Activated CD8-positive, alpha-beta memory T cell treated with anti-CD3 and anti-CD28 coated beads, Interleukin-2, amount 50 U/mL, for 4 hours (primary cell): ENCODE results near the gene SCAPER.
"Not testable (repeated sequence)": the region's sequence is repeated elsewhere in the genome, so short reads cannot be mapped to it uniquely, and the experiment has no call there.

Experiments
- DNase-seq: peaks from one replicate; pipeline ENCODE4 v3.0.0-alpha.2; 2020

The SCAPER gene

DNA sequence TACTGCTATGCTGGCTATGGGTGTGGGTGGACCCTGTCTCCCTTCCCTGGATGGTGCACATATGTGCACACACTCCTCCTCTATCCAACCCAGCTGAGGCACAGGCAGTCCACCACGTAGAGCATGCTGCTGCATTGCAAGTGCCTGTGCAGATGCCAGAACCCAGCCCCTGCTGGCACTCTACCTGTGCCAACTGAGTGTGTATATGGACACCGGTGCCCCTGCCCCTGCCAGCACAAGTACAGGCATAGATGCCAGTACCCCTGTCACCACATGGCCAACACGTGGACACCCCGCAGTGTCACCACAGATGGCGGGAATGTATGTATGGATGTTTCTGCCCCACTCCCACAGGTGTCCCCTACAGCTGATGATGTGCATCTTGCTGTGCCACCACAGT, 352.0 kb downstream of the SCAPER start:
- no peak for DNase-seq

DNA sequence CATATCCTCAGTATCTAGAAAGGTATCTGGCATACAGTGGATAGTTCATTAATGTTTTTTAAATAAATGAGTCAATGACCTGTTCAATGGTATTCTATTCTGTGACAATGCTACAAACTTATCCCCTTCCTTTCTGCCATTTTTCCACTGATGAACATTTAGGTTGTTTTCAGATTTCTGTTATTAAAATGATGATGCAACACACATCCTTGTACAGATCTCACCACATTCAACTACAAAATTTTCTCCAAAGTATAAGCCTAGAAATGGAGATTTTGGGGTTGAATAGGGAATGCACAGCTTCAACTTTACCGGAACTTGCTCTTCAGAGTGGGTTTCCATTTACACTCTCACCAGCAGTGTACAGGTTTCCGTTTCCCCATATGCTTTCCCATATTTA, 358.3 kb downstream of the SCAPER start:
- DNase-seq, result no peak

DNA sequence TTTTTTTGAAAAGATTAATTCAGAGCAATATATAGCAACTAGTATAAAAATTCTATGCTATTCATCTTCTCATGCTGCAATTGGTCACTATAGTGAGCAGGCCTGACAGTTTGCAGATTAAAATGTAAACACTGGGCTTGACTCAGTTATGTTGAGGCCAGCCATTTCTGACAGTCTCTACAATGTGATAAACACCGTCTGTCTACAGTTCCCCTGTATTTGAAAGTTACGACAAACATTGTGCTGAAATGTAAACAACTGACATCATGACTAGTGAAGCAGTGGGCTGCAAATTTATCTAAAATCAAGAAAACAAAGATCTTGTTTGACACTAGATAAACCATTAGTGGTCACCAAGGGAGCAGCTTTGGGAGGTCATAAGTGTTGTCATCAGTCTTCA, 371.1 kb downstream of the SCAPER start:
- no peak for DNase-seq

DNA sequence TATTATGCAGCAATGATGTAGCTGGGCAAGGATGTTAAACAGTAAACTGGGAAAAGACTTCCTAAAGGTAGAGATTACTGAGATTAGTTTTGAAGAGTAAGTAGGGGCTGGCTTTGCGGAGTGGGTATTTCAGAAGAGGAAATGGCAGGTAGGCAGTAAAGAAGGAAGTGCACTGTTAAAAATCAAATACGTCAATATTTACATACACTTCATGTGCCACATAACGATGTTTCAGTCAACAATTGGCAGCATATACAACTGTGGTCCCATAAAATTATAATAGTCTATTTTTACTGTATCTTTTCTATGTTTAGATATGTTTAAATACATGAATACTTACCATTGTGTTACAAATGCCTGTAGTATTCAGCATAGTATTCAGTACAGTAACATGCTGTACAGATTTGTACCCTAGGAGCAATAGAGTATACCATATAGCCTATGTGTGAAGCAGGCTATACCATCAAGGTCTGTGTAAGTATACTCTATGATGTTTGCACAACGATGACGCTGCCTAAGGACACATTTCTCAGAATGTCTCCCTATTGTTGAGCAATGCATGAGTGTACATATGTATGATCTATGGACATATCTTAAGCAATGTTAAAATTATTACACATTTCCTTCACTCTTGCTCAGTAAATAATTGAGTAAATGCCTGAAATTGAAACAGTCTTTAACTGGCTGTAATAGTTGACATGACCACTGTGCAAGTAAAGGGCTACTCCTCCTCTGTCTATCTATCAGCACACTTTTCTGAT, 371.9 kb downstream of the SCAPER start:
- DNase-seq, result no peak

DNA sequence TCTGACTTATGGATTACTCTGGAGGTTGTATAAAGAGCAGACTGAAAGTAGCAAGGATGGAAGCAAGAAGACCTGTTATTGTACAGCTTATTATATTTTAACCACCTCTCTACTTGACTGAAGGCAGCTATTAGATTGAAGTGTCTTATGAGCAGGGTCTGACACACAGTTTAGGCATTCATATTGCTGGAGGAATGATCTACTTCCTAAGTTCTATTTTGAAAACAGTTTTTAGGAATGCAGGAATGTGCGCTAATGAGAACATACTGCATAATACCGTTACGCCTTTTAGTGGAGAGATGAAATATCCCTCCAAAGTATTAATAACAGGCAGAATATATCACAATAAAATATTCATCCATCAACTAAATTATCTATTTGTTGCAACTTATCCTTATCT, 375.2 kb downstream of the SCAPER start:
- no peak for DNase-seq

DNA sequence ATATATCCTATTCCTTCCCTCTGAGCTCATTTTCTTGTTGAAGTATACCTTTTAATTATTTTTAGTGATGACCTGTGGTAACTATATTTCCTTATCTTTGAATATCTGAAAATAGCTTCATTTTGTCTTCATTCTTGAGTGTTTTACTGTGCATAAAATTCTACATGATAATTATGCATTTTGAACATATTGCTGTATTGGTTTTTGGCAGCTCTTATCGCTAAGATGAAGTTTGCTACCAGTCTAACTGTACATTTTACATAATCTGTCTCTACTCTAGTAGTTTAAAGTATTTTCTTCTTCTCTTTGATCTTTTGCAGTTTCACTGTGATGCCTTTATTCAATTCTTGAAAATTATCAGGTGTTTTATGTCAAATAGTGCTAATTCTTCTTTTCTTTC, 379.0 kb downstream of the SCAPER start:
- no peak for DNase-seq

DNA sequence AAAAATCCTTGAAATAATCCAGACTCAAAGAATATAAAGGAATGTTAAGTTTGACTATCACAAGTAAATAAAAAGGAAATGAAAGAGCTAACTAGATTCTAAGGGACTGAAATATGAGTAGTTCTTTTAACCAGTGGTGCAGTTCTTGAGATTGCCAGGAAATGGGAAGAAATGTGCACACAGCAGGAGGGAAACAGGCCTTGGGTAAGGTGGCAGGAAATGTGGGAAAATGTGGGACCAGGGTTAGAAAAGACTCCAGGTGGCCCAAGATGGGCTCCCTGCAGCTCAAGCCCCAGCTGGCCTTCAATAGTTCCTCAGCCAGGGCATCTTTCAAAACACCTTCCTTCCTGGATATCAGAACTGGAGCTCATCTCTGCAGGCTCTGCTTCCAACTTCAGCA, 387.2 kb downstream of the SCAPER start:
- no peak for DNase-seq

DNA sequence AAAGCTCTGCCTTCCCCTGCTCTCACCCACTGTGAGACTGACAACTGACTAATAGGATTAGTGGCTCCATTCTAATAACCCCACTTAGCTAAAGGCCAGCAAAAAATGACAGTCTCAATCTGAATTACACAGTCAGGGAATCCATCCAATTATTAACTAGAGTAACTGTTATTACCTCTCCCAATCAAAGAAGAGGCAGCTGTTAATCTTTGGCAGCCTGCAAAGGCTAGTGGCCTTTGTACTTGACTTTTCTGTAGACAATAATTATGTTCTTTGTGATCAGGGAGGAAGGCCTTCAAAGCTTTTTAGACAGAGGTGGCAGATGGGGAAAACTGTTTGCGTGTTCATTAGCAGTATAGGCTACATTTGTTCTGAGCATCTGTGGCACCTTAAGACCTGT, 390.9 kb downstream of the SCAPER start:
- no peak for DNase-seq

DNA sequence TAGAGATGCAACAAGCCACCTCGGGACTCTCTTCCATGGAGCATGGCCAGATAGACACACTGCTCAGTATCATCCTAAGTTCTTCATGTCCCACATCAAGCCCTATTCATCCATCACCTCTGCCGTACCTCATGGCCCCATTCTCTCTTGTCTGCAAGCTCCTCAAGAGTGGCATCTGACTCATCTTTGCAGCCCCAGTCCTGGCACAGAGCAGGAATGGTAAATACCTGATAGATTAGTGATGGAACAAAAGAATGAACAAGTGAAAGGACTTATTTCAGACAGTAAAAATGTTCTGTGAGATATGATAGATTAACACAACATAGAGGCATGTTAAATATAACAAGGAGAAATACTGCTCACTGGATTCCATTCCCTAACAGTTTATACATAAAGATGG, 392.2 kb downstream of the SCAPER start:
- DNase-seq, result no peak

DNA sequence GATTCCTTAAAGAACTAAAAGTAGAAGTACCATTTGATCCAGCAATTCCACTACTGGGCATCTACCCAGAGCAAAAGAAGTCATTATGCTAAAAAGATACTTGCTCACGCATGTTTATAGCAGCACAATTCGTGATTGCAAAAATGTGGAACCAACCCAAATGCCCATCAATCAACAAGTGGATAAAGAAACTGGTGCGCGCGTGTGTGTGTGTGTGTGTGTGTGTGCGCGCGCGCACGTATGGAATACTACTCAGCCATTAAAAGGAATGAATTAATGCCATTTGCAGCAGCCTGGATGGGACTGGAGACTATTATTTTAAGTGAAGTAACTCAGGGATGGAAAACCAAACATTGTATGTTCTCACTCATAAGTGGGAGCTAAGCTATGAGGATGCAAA, 394.5 kb downstream of the SCAPER start:
- DNase-seq, result not testable (repeated sequence)

DNA sequence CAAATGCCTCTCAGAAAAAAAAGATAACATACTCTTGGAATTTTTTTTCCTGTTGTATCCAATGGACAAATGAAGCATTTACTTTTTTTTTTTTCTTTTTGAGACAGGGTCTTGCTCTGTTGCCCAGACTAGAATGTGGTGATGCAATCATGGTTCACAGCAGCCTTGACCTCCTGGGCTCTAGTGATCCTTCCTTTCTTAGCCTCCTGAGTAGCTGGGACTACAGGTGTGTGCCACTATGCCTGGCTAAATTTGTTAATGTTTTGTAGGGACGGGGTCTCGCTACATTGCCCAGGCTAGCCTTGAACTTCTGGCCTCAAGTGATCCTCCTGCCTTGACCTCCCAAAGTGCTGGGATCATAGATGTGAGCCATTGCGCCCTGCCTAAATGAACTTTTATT, 401.3 kb downstream of the SCAPER start:
- DNase-seq, result no peak

DNA sequence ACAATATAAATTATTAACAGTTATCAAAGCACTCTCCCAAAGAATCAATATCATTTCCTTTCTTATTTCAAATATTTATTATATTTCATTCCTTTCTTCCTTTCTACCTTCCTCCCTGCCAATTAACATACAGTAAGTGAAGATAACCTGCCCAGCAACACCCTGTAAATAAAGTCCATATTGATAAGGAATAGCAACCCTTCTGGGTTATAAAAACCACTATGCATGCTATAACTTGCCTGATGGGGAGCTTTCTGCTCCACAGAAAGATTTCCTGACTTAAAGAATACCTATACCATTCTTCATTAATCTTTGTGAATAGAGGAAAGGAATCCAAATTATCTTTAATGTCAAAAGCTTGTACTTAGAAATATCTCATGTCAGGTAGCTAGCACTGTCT, 402.0 kb downstream of the SCAPER start:
- no peak for DNase-seq

DNA sequence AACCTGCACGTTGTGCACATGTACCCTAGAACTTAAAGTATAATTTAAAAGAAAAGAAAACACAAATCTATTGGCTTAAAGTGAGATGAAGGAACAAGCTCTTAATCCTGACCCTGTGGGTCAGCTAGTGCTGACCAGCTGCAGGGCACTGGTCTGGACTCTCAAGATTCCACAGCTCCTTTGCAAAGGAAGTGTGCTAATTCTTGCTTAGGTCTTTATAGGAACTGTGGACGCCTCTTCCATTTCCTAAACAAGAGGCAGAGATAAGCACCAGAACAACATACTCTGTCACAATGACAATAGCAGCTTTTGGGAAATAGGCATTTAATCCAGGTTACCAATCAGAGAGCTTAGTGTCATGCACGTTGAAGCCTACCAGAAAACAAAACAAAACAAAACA, 402.5 kb downstream of the SCAPER start:
- DNase-seq, result no peak

DNA sequence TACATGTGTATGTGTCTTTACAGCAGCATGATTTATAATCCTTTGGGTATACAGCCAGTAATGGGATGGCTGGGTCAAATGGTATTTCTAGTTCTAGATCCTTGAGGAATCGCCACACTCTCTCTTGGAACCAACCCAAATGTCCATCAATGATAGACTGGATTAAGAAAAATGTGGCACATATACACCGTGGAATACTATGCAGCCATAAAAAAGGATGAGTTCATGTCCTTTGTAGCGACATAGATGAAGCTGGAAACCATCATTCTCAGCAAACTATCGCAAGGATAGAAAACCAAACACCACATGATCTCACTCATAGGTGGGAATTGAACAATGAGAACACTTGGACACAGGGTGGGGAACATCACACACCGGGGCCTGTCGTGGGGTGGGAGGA, 403.0 kb downstream of the SCAPER start:
- DNase-seq, result not testable (repeated sequence)

DNA sequence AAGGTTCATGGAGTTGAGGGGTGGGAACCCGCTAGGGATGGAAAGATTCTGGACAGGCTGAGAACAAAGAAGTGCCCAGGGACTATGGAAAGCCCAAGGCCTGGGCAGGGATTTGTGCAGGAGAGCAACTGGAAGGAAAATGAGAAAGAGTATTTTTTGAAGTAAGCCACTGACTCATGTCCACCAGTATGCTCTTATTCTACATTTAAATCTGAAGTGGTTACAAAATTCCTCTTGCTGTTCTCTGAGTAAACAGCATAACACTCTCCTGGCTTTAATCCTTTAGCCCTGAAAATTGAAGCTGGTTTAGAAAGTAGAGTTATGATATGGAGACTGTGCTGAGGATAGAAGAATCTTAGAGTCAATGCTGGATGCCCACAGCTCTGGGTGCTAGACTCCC, 403.4 kb downstream of the SCAPER start:
- DNase-seq, result no peak

DNA sequence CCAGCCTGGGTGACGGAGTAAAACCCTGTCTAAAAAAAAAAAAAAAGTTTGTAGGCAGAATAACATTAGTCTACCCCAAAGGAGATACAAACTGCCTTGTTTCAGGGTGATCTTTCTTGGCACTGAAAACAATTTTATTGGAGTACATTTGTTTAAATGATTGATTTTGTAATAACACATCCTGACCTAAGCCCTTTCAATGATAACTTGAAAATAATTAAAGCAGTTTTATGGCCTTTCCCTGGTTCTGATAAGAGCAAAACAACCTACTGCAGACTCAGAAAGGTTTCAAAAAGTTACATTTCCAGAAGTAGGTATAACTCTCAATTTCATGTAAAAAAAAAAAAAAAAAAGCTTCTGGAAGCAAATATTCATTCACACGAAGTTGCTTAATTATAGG, 404.1 kb downstream of the SCAPER start:
- no peak for DNase-seq

DNA sequence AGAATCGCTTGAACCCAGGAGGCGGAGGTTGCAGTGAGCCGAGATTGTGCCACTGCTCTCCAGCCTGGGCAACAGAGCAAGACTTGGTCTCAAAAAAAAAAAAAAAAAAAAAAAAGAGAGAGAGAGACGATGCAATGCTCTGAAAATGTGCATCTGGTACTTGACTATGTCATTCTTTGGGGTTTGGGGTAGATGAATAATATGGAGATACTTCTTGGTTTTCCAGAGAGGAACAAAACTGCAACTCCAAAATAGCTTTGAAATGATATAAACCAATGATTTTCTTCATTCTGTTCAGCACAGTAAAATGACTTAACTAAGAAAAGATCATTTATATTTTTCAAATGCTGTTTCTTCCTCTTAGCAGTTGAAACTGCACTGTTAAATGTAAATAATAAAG, 409.7 kb downstream of the SCAPER start:
- no peak for DNase-seq

DNA sequence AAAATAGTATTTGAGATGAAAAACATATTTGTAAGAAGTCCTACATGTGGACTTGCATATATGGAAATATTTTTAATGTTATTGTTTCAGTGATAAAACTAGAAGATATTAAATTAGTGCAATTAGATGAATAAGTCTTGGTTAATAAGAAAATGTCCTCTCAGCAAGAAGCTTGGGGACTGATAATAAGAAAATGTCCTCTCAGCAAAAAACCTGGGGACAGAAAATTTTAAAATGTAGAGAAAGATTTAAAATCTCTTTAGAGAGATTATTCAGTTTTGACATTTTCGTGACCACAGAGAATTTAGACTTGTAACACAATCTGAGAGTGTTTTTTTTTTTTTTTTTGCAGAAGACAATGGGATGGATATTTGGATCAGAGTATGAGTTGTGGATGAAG, 412.6 kb downstream of the SCAPER start:
- DNase-seq, result no peak

DNA sequence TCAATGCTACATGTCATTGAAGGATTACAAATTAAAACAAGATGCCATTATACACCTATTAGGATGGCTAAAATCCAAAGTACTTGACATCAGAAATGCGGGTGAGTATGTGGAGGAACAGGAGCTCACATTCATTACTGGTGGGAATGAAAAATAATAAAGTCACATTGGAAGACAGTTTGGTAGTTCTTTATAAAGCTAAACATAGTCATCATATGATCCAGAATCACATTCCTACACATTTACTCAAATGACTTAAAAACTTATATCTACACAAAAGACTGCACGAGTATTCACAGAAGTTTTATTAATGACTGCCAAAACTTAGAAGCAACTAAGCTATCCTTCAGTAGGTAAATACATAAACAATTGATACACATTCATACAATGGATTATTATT, 421.4 kb downstream of the SCAPER start:
- DNase-seq, result no peak

DNA sequence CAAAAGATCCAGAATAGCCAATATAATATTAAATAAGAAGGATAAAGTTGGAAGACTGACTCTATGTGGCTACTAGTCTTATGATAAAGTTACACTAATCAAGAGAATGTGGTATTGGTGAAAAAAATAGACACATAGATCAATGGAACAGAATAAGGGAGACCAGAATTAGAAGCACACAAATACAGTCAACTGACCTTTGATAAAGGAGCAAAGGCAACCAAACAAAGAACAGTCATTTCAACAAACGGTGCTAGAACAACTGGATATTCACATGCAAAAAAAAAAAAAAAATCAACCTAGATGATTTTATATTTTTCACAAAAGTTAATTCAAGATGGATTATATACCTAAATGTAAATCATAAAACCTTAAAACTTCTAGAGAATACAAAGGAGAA, 422.1 kb downstream of the SCAPER start:
- DNase-seq, result no peak

DNA sequence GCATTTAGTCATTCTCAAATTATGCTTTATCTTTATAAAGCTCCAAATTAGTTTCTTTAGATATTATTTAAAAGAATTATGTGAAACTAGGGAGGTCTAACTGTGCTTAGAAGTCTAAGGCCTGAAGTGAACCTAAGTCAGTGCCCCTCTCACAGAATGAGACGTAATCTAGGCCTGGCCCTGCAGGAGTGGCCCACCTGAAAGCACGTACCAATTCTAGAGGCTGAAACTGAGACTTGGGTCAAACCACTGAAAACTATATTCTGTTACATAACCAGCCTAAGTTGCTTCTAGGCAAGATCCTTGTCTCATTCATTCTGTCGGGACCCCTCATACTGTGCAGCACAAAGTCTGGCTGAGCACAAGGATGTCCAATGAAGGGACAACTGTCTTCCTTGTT, 424.9 kb downstream of the SCAPER start:
- no peak for DNase-seq

DNA sequence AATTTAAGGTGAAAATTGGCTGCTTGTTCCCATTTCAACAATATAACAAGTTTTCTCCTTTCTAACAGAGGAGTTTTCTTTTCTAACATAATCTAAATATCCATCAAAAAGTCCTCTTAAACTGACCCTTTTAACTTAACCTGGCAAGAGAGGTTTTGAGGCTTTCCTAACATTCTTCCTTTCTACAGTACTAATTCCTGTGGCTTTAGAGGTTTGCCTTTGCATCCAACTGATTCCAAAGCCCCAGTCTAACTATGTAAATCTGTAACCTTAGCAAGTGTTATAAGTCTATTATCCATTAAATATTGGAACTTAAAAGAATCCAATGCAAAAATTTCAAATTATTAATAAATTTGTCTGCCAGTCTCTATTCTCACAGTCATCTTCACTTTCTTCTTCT, 434.4 kb downstream of the SCAPER start:
- DNase-seq, result no peak

DNA sequence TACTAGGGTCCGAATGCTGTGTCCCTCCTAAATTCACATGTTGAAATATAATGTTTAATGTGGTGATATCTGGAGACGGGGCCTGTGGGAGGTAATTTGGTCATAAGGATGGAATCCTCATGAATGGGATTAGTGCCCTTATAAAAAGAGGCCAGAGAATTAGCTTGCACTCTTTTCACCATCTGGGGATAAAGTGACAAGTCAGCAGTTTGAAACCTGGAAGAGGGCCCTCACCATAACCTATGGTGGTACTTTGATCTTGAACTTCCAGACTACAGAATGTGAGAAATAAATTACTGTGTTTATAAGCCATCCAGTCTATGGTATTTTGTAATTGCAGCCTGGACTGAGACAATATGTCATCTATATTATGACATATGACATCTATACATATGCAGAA, 436.4 kb downstream of the SCAPER start:
- no peak for DNase-seq

DNA sequence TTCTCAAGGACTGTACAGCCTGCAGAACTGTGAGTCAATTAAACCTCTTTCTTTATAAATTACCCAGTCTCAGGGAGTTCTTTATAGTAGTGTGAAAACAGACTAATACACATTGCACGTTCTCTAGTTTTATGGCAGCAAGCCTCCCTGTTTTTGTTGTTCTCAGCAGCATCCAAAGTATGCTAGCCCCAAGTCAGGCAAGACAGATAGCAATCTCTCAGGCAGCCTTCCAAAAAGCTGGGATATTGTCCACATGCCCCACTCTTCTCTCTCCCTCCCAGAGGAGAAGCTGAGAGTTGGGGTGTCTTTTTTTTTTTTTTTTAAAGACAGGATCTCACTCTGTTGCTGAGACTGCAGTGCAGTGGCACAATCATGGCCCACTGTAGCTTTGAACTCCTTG, 438.0 kb downstream of the SCAPER start:
- no peak for DNase-seq

DNA sequence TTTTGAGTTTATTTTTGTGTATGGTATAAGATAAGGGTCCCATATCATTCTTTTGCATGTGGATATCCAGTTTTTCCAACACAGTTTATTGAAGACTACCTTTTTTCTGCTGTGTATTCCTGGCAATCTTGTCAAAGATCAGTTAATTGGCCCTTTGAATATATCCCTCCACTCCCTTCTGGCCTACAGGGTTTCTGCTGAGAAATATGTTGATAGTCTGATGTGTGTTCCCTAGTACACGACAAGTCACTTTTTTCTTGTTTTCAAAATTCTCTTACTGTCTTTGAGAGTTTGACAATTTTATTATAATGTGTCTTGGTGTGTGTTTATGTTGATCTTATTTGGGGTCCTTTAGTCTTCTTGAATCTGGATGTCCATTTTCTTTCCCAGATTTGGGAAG, 439.4 kb downstream of the SCAPER start:
- DNase-seq, result no peak

DNA sequence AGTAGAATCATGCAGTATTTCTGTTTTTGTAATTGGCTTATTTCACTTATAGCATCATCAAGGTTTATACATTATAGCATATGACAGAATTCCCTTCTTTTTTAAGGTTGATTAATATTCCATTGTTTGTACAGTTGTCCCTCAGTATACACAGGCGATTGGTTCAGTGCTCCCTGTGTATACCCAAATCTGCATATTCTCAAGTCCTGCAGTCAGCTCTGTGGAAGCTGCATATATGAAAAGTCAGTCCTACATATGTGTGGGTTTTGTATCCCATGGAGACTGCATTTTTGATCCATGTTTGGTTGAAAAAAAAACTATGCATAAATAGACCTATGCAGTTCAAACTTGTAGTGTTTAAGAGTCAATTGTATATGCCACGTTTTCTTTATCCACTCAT, 440.9 kb downstream of the SCAPER start:
- no peak for DNase-seq
